Measurements from ENCODE around the gene RNASEH2B. TPM values are rescaled to one million over a fixed set of nuclear protein-coding genes. Genes with fewer than 3 reads are reported as not detected.

Gene RNASEH2B
- polyA plus RNA-seq, 4 donors: 19.7 to 43.1 (median 33.8) TPM

DNA sequence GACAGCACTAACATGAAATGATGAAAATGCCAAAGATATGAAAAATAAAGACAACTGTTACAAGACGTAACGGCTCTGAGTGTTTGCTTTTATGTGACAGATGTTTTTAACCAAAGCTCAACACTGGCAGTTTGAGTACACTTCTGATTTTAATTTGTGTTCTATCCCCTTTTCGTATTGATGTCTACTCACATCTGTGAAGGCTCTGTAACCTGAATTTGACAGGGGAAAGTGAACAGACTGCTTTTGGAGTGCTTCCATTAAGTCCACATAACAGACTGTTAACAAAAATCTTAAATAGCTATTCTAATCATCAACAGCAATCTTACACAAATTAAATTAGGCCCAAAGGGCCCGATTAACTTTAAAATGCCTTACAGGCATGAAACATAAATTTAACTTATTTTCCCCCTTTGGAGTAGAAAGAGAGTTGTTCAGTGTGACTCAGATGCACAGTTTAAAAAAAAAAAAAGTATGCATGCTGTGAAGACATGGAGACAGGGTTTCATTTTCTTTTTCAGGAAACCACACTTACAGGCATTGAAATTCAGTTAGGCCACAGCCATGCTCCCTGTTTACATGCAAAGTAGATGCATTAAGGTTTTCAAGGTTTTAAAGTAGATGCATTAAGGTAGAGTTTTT, 16.3 kb upstream of the RNASEH2B start:
- FAIRE-seq (no peak), DNase-seq (peak in 1 of 2 donors; percentile 33)
- H3K4me3 ChIP-seq (ENCODE audit: low read depth in 1 of 3, low read length in 3 of 3): no peak overlapping the region
- 43 to 73% (median 43%) methylated on average over 4 of the region's 4 CpGs for WGBS, 3 donors
- no peaks in the 10 kb centered on the region for H3K36me3 ChIP-seq (ENCODE audit: control insufficient read depth in 3 of 3, insufficient read depth in 2 of 3, low read depth in 1 of 3, low read length in 3 of 3)
- H3K9me3 ChIP-seq (ENCODE audit: control insufficient read depth in 2 of 2, insufficient read depth in 1 of 2, low read depth in 1 of 2, low read length in 1 of 2): peaks cover 0 to 8% of the 10 kb centered on the region in 2 donors
- peak overlapping the region in 2 of 3 donors; percentile 59 to 63 for H3K27ac ChIP-seq (ENCODE audit: low read depth in 1 of 3, low read length in 2 of 3)
- peaks cover 0 to 2% (median 0%) of the 10 kb centered on the region in 3 donors for H3K27me3 ChIP-seq (ENCODE audit: control insufficient read depth in 3 of 3, insufficient read depth in 3 of 3, low read length in 3 of 3)
- H3K4me1 ChIP-seq (ENCODE audit: control insufficient read depth in 3 of 3, insufficient read depth in 2 of 3, low read depth in 1 of 3, low read length in 2 of 3): no peaks in the 10 kb centered on the region

DNA sequence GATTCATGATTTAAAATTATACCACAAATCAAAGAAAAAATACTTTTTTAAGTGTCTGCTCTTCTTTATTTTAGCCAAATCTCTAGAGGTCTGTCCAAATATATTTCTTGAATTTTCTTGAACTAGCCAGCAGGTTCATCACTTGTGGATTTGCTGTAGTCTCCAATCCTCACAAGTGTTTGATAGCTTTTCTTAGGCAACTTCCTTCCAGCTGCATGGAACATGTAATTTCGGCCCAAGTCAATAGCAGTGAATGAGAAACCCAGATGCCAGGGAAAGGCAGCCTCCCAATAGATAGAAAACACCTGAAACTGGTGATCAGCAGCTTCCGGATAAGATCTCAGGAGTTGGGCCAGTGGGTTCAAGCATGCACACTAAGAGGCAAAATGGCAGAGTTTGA, 15.6 kb upstream of the RNASEH2B start:
- no peaks in the 10 kb centered on the region for H3K36me3 ChIP-seq (ENCODE audit: control insufficient read depth in 3 of 3, insufficient read depth in 2 of 3, low read depth in 1 of 3, low read length in 3 of 3)
- WGBS, 3 donors: 83 to 91% (median 87%) methylated on average over 2 of the region's 2 CpGs
- DNase-seq: no peak
- H3K27me3 ChIP-seq (ENCODE audit: control insufficient read depth in 3 of 3, insufficient read depth in 3 of 3, low read length in 3 of 3): peaks cover 0 to 2% (median 0%) of the 10 kb centered on the region in 3 donors
- H3K4me3 ChIP-seq (ENCODE audit: low read depth in 1 of 3, low read length in 3 of 3): no peak overlapping the region
- H3K9me3 ChIP-seq (ENCODE audit: control insufficient read depth in 2 of 2, insufficient read depth in 1 of 2, low read depth in 1 of 2, low read length in 1 of 2): peaks cover 0 to 8% of the 10 kb centered on the region in 2 donors
- no peak for FAIRE-seq
- no peaks in the 10 kb centered on the region for H3K4me1 ChIP-seq (ENCODE audit: control insufficient read depth in 3 of 3, insufficient read depth in 2 of 3, low read depth in 1 of 3, low read length in 2 of 3)
- H3K27ac ChIP-seq (ENCODE audit: low read depth in 1 of 3, low read length in 2 of 3): peak overlapping the region in 1 of 3 donors; percentile 48

- peak in 1 of 2 donors; percentile 29 for DNase-seq
Measured at GRCh38 chr13:50894504-50894903, 15.1 kb upstream of the RNASEH2B start.

DNA sequence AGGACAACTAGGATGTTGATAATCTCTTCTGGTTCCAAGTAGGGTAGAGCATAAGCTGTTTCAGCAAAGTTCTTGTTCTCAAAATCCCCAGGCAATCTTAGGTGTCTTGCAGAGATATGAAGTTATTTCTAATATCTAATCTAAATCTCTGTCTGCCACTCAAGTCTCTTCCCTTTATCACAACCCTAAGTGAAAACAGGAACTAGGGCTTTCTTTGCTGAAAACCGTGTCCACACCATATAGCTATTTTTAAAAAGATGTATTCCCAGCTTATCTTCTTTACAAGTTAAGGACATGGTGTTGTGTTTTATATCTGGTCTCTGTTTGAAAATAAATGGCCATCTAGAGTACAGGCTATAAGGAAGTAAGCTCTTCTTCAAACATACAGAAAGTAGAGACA, 11.3 kb upstream of the RNASEH2B start:
- WGBS, 3 donors: 51 to 64% (median 60%) methylated on average over 1 of the region's 1 CpG
- FAIRE-seq (no peak), DNase-seq (no peak)
- H3K4me1 ChIP-seq (ENCODE audit: control insufficient read depth in 3 of 3, insufficient read depth in 2 of 3, low read depth in 1 of 3, low read length in 2 of 3): no peaks in the 10 kb centered on the region
- peaks cover 0 to 8% of the 10 kb centered on the region in 2 donors for H3K9me3 ChIP-seq (ENCODE audit: control insufficient read depth in 2 of 2, insufficient read depth in 1 of 2, low read depth in 1 of 2, low read length in 1 of 2)
- H3K27ac ChIP-seq (ENCODE audit: low read depth in 1 of 3, low read length in 2 of 3): no peak overlapping the region
- peaks cover 0 to 2% (median 0%) of the 10 kb centered on the region in 3 donors for H3K27me3 ChIP-seq (ENCODE audit: control insufficient read depth in 3 of 3, insufficient read depth in 3 of 3, low read length in 3 of 3)
- H3K4me3 ChIP-seq (ENCODE audit: low read depth in 1 of 3, low read length in 3 of 3): no peak overlapping the region
- H3K36me3 ChIP-seq (ENCODE audit: control insufficient read depth in 3 of 3, insufficient read depth in 2 of 3, low read depth in 1 of 3, low read length in 3 of 3): no peaks in the 10 kb centered on the region

More at GRCh38 chr13:50894504-50894903, 15.1 kb upstream of the RNASEH2B start:
- Histone ChIP-seq H3K36me3 (ENCODE audit: control insufficient read depth in 3 of 3, insufficient read depth in 2 of 3, low read depth in 1 of 3, low read length in 3 of 3) (no peaks in the 10 kb centered on the region), H3K9me3 (ENCODE audit: control insufficient read depth in 2 of 2, insufficient read depth in 1 of 2, low read depth in 1 of 2, low read length in 1 of 2) (peaks cover 0 to 8% of the 10 kb centered on the region in 2 donors), H3K4me3 (ENCODE audit: low read depth in 1 of 3, low read length in 3 of 3) (no peak overlapping the region), H3K27ac (ENCODE audit: low read depth in 1 of 3, low read length in 2 of 3) (peak overlapping the region in 1 of 3 donors; percentile 48), H3K4me1 (ENCODE audit: control insufficient read depth in 3 of 3, insufficient read depth in 2 of 3, low read depth in 1 of 3, low read length in 2 of 3) (no peaks in the 10 kb centered on the region), H3K27me3 (ENCODE audit: control insufficient read depth in 3 of 3, insufficient read depth in 3 of 3, low read length in 3 of 3) (peaks cover 0 to 2% (median 0%) of the 10 kb centered on the region in 3 donors)
- WGBS, 3 donors: 92 to 95% (median 94%) methylated on average over 2 of the region's 2 CpGs
- no peak for FAIRE-seq

DNA sequence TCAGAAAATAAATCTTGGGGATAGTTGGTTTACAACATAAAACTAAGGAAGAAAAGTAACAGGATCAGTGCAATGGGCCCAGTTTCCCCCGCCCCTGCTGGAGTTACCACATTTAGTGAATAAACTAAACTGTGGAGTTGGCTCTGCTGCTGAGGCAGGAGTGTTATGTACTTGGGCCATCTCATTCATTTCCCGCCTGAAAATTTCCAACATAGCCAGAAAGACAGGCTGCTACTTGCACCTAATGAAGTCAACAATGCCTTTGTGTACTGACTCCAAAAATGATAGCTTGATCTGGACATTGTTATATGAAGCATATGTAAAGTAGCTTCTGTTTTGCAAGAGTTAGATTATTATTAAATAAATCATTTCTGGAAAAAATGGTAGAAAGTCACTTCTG, 7.9 kb upstream of the RNASEH2B start:
- FAIRE-seq: no peak

DNA sequence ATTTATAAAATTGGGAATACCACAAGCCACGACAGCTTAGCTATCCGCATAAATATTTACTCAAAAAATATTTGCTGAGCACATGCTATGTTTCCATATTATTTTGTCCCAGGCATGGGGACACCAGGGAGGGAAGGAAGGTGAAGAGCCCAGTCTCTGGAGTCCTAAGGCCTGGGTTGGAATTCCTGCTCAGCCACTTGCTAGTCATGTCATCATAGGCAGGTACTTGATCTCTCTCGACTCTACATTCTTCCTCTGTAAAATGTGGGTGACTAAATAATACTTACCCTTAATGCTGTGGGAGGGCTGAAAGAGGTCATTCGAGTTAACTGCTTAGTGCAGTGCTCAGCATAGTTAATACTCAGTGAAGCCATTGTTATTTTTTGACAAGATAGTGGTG, 4.3 kb upstream of the RNASEH2B start:
- FAIRE-seq (no peak), DNase-seq (no peak)
- no peak overlapping the region for H3K27ac ChIP-seq (ENCODE audit: low read depth in 1 of 3, low read length in 2 of 3)
- H3K4me1 ChIP-seq (ENCODE audit: control insufficient read depth in 3 of 3, insufficient read depth in 2 of 3, low read depth in 1 of 3, low read length in 2 of 3): no peaks in the 10 kb centered on the region
- no peaks in the 10 kb centered on the region for H3K9me3 ChIP-seq (ENCODE audit: control insufficient read depth in 2 of 2, insufficient read depth in 1 of 2, low read depth in 1 of 2, low read length in 1 of 2)
- H3K4me3 ChIP-seq (ENCODE audit: low read depth in 1 of 3, low read length in 3 of 3): no peak overlapping the region
- WGBS, 3 donors: 77 to 81% (median 77%) methylated on average over 4 of the region's 4 CpGs
- no peaks in the 10 kb centered on the region for H3K36me3 ChIP-seq (ENCODE audit: control insufficient read depth in 3 of 3, insufficient read depth in 2 of 3, low read depth in 1 of 3, low read length in 3 of 3)
- peaks cover 0 to 2% (median 0%) of the 10 kb centered on the region in 3 donors for H3K27me3 ChIP-seq (ENCODE audit: control insufficient read depth in 3 of 3, insufficient read depth in 3 of 3, low read length in 3 of 3)

More for the DNA sequence above, 7.9 kb upstream of the RNASEH2B start:
- H3K27ac ChIP-seq (ENCODE audit: low read depth in 1 of 3, low read length in 2 of 3): no peak overlapping the region
- no peaks in the 10 kb centered on the region for H3K9me3 ChIP-seq (ENCODE audit: control insufficient read depth in 2 of 2, insufficient read depth in 1 of 2, low read depth in 1 of 2, low read length in 1 of 2)
- no peaks in the 10 kb centered on the region for H3K4me1 ChIP-seq (ENCODE audit: control insufficient read depth in 3 of 3, insufficient read depth in 2 of 3, low read depth in 1 of 3, low read length in 2 of 3)
- H3K27me3 ChIP-seq (ENCODE audit: control insufficient read depth in 3 of 3, insufficient read depth in 3 of 3, low read length in 3 of 3): peaks cover 0 to 2% (median 0%) of the 10 kb centered on the region in 3 donors
- WGBS, 3 donors: 74 to 94% (median 93%) methylated on average over 2 of the region's 2 CpGs
- DNase-seq: no peak
- no peak overlapping the region for H3K4me3 ChIP-seq (ENCODE audit: low read depth in 1 of 3, low read length in 3 of 3)
- no peaks in the 10 kb centered on the region for H3K36me3 ChIP-seq (ENCODE audit: control insufficient read depth in 3 of 3, insufficient read depth in 2 of 3, low read depth in 1 of 3, low read length in 3 of 3)

DNA sequence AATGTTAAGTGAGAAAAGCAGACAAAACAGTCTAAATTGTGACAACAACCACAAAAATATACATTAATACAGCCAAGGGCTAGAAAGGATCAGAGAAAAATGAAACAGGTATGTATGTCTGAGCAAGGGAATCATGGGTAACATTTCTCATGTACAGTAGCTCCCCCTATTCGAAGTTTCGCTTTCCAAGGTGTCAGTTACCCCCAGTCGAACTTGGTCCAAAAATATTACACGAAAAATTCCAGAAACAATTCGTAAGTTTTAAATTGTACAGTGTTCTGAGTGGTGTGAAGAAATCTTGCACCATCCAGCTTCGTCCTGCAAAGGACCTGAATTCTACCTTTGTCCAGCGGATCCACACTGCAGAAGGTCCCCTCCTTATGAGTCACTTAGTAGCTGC, 1.8 kb upstream of the RNASEH2B start:
- peaks cover 0 to 17% (median 5%) of the 10 kb centered on the region in 3 donors for H3K4me1 ChIP-seq (ENCODE audit: control insufficient read depth in 3 of 3, insufficient read depth in 2 of 3, low read depth in 1 of 3, low read length in 2 of 3)
- H3K9me3 ChIP-seq (ENCODE audit: control insufficient read depth in 2 of 2, insufficient read depth in 1 of 2, low read depth in 1 of 2, low read length in 1 of 2): no peaks in the 10 kb centered on the region
- DNase-seq: no peak
- H3K27me3 ChIP-seq (ENCODE audit: control insufficient read depth in 3 of 3, insufficient read depth in 3 of 3, low read length in 3 of 3): no peaks in the 10 kb centered on the region
- H3K27ac ChIP-seq (ENCODE audit: low read depth in 1 of 3, low read length in 2 of 3): no peak overlapping the region
- H3K36me3 ChIP-seq (ENCODE audit: control insufficient read depth in 3 of 3, insufficient read depth in 2 of 3, low read depth in 1 of 3, low read length in 3 of 3): no peaks in the 10 kb centered on the region
- no peak for FAIRE-seq
- WGBS, 3 donors: 90 to 92% (median 91%) methylated on average over 7 of the region's 7 CpGs
- no peak overlapping the region for H3K4me3 ChIP-seq (ENCODE audit: low read depth in 1 of 3, low read length in 3 of 3)

DNA sequence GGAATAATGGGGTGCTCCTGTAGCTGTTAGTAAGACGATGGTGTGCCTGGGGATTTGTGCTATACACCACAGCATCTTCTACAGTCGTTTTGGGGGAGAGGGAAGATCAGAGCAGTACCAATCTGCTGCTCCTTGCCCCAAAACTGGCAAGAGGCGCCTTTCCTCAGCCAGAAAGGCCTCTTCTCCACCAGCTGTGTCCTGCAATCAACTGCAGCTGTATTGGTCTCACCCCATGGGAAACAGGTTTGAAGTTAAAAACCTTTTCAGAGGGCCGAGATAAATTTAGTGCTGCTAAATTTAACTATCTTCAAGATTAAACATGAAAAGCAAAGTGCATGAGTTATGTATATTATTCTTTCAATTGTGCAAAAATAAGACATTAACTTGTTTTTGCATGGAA, 1.2 kb upstream of the RNASEH2B start:
- FAIRE-seq: no peak
- Histone ChIP-seq H3K27me3 (ENCODE audit: control insufficient read depth in 3 of 3, insufficient read depth in 3 of 3, low read length in 3 of 3) (no peaks in the 10 kb centered on the region), H3K4me3 (ENCODE audit: low read depth in 1 of 3, low read length in 3 of 3) (no peak overlapping the region), H3K4me1 (ENCODE audit: control insufficient read depth in 3 of 3, insufficient read depth in 2 of 3, low read depth in 1 of 3, low read length in 2 of 3) (peaks cover 0 to 17% (median 5%) of the 10 kb centered on the region in 3 donors), H3K9me3 (ENCODE audit: control insufficient read depth in 2 of 2, insufficient read depth in 1 of 2, low read depth in 1 of 2, low read length in 1 of 2) (no peaks in the 10 kb centered on the region), H3K36me3 (ENCODE audit: control insufficient read depth in 3 of 3, insufficient read depth in 2 of 3, low read depth in 1 of 3, low read length in 3 of 3) (no peaks in the 10 kb centered on the region), H3K27ac (ENCODE audit: low read depth in 1 of 3, low read length in 2 of 3) (no peak overlapping the region)
- WGBS, 3 donors: 75 to 86% (median 83%) methylated on average over 4 of the region's 4 CpGs
- no peak for DNase-seq

GRCh38 chr13:50910485-50910805, 854 bp downstream of the RNASEH2B start:
- H3K9me3 ChIP-seq (ENCODE audit: control insufficient read depth in 2 of 2, insufficient read depth in 1 of 2, low read depth in 1 of 2, low read length in 1 of 2): no peaks in the 10 kb centered on the region
- H3K36me3 ChIP-seq (ENCODE audit: control insufficient read depth in 3 of 3, insufficient read depth in 2 of 3, low read depth in 1 of 3, low read length in 3 of 3): no peaks in the 10 kb centered on the region
- no peak for FAIRE-seq
- no peaks in the 10 kb centered on the region for H3K27me3 ChIP-seq (ENCODE audit: control insufficient read depth in 3 of 3, insufficient read depth in 3 of 3, low read length in 3 of 3)
- no peak for DNase-seq
- 0 to 3% (median 1%) methylated on average over 13 of the region's 13 CpGs for WGBS, 3 donors
- peak overlapping the region; percentile 74 to 95 (median 75) for H3K4me3 ChIP-seq (ENCODE audit: low read depth in 1 of 3, low read length in 3 of 3)
- H3K4me1 ChIP-seq (ENCODE audit: control insufficient read depth in 3 of 3, insufficient read depth in 2 of 3, low read depth in 1 of 3, low read length in 2 of 3): peaks cover 0 to 17% (median 11%) of the 10 kb centered on the region in 3 donors
- peak overlapping the region; percentile 84 to 96 (median 89) for H3K27ac ChIP-seq (ENCODE audit: low read depth in 1 of 3, low read length in 2 of 3)
